HG02571 (cell line): Measurements from ENCODE around the gene CATSPERD.
"Not testable (repeated sequence)": the region's sequence is repeated elsewhere in the genome, so short reads cannot be mapped to it uniquely, and the experiment has no call there.

Experiments
- ATAC-seq: cut with Tn5 transposase; IDR thresholded peaks from one replicate; pipeline ENCODE4 v1.9.1; 2021; ENCODE audit warnings: mild to moderate bottlenecking, moderate library complexity; ENCODE audit not compliant: unreplicated experiment

Gene CATSPERD

DNA sequence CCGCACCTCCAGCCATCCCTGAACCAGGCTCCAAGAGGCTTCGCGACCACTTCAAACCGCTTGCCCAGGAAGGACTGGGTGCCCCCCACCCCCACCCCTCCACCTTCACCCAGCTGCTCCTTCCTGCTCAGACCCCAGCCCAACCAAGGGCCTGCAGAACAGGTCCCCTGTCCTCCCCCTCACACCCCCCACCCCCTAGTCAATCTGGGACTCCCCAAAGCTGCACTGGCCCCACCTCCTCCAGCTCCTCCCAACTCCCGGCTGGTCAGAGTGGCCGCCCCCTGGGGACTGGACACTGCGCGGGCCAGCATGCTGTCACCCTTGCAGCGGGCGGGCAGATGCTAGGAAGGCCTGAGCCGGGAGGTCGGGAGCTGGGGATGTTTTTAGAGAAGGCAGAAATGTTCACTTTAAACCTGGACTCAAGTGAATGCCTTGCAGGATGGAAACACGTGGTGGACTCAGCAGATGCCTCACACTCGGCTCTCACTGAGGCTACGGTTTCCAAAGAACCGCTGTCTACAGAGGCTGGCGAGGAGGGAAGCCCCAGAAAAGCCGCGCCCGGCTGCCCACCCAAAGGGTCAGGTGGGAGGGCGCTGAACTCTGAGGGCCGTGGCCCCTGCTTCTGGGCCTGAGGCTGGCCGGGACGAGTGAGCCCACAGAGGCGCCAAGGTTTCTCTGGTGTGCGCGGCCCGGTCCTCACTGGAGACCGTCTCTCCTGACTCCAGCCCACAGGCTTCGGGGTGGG lies 22.4 kb upstream of the CATSPERD start:
- no peak for ATAC-seq

DNA sequence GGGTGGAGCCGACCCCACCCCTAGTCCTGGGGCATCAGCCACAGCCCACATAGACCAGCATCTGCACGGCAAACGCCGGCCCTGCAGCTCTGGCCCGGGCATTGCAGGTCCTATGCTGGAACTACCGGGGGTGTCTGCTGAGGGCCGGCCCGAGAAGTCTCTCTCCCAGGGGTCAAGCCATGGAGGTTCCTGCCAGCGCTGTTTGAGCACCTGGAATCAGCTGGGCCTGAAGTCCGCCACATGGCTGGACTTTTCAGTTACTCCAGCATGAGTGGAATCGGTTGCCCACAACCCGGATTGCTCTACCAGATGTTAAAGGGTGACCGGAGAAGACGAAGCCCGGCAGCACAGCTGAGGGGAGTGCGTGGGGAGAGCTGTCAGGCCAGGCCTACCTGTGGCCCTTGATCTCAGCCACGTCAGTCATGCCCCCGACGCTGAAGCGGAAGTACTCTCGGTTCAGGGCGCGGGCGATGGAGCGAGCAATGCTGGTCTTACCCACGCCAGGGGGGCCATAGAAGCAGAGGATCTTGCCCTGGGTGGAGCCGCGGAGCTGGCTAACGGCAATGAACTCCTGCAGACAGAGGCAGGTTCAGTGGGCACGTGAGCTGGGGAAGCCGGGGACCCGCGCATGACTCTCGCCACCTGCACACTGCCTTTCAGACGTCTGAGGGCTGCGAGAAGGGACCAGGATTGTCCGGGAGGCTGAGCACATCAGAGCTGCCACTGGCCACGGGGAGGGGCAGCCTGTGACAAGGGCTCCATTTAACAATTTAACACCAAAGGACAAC lies 21.6 kb upstream of the CATSPERD start:
- no peak for ATAC-seq

GRCh38 chr19:5700455-5701092 lies 19.9 kb upstream of the CATSPERD start:
- ATAC-seq = no peak

- ATAC-seq = not testable (repeated sequence)
Measured at GRCh38 chr19:5702053-5702410, 18.4 kb upstream of the CATSPERD start.

DNA sequence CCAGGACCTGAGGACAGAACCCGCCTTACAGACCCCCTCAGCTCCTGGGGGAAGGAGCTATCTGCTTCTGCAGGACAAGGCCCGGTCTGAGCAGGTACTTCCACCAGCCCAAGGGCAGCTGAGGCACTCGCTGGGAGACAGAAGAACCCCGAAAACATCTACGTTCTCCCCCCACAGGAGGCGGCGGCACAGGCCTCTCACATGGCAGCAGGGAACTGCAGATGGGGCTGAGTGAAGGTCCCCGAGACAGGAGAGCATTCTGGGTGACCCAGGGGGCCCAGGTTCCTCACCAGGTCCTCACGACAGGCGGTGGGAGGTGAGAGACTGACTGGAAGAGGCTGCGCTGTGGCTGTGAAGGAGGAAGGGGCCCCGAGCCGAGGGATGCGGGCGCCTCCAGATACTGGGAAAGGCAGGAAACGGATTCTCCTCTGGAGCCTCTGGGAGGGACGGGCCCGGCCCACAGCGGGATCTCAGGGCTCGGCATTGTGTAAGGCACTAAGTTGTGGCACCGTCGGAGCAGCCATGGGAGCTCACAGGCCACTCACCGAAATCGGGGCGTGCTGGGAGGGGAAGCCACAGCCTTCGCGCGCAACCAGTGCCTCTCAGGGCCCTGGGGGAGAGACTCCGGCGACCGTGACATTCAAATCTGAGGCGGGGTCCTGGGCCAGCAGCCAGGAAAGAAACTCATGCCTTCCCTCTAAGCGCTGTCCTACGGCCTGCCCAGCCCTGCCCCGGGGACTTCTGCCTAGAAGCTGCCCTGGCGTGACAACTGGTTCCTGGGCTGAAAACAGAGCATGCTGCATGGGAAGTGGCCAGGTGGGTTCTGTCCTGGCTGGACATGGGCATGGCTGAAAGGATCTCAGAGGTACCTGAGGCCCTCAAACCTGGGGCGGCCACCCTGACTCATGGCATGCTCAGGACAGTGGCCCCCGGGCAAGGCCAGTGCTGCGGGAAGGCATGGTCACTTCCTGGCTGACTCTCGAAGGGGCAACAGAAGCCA lies 16.3 kb upstream of the CATSPERD start:
- ATAC-seq = no peak

DNA sequence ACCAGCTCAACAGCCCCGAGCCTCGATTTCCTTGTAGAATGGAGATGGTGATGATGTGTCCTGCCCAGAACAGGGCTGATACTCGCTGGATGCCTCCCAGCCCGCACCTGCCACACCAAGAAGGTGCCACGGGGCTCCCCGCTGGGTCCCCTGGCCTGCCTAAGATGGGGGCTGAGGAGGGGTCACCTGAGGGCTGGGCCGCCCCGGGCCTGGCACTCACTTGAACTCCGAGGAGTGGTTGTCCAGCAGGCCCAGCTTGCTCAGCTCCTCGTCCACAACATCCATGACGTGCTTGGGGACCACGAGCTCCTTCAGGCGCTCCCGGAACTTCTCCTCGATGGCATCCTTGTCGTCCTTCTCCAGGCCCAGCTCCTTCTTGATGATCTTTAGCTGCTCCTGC lies 14.9 kb upstream of the CATSPERD start:
- no peak for ATAC-seq

- no peak for ATAC-seq
Measured at GRCh38 chr19:5706876-5707573, 13.4 kb upstream of the CATSPERD start.

GRCh38 chr19:5707576-5708575 lies 12.6 kb upstream of the CATSPERD start:
- no peak for ATAC-seq

- ATAC-seq = no peak
Measured at GRCh38 chr19:5711025-5711424, 9.4 kb upstream of the CATSPERD start.

DNA sequence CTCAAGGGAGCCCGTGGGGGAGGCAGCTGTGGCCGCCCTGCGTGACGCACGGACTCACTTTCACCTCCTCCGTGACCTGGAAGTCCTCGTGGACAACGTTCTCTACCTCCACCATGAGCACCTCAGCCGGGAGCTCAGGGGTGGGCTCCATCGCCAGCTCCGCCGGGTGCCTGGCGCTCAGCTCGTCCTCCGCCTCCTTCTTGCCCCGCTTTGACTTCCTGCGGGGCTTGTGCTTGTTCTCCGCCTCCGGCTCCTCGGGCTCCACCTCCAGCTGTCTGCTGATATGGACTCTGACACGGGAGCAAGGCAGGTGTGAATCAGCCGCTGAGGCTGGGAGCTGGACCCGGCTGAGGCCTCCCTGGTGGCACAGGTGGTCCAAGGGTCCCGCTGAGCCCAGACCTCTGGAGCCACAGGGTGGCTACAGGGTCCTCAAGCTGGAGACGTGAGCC lies 8.7 kb upstream of the CATSPERD start:
- no peak for ATAC-seq

GRCh38 chr19:5713228-5713627 lies 7.2 kb upstream of the CATSPERD start:
- no peak for ATAC-seq

- ATAC-seq = no peak
Measured at GRCh38 chr19:5714816-5715215, 5.6 kb upstream of the CATSPERD start.

- ATAC-seq = no peak
Measured at GRCh38 chr19:5717215-5717935, 3.1 kb upstream of the CATSPERD start.

DNA sequence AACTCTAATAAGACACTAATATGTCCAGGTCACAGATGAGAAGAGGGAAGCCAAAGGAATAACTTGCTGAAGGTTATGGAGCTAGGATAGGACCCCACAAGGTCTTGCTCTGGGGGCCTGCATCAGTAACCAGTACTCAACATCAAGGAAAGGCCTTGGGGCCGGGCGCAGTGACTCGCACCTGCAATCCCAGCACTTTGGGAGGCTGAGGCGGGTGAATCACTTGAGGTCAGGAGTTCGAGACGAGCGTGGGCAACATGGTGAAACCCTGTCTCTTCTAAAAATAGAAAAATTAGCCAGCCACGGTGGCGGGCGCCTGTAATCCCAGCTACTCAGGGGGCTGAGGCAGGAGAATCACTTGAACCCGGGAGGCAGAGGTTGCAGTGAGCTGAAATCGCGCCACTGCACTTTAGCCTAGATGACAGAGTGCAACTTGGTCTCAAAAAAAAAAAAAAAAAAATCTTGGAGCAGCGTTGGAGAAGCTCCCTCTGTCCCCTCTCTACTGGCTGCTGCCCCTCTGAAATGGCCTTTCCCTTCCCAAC lies 2.3 kb upstream of the CATSPERD start:
- ATAC-seq = no peak

DNA sequence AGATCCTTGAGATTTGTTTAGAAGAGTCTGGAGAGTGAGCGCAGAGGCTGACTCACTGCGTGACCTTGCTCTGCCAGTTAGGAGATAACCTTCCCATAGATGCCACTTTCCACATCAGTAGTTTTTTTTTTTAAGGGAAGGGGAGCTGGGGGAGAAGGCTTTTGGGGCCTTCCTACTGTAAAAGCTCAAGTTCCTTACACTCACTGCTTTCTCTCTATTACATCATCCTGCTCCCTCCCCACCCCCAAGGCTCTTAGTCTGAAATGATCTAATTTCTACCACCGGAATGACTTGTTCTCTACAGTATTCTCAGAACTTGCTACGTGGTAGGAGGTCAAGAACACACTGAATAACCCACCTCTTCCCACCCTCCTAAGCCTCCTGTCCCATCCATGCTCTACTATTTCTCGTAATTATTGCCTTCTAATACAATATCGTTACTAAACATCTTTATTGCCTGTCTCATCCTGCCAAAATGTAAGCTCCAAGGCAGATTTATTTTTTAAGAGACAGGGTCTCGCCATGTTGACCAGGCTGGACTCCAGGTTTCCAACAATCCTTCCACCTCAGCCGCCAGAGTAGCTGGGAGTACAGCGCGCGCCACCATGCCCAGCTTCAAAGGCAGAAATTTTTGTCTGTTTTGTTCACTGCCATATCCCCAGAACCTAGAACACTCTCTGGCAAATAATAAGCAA lies 1.7 kb upstream of the CATSPERD start:
- ATAC-seq = no peak

DNA sequence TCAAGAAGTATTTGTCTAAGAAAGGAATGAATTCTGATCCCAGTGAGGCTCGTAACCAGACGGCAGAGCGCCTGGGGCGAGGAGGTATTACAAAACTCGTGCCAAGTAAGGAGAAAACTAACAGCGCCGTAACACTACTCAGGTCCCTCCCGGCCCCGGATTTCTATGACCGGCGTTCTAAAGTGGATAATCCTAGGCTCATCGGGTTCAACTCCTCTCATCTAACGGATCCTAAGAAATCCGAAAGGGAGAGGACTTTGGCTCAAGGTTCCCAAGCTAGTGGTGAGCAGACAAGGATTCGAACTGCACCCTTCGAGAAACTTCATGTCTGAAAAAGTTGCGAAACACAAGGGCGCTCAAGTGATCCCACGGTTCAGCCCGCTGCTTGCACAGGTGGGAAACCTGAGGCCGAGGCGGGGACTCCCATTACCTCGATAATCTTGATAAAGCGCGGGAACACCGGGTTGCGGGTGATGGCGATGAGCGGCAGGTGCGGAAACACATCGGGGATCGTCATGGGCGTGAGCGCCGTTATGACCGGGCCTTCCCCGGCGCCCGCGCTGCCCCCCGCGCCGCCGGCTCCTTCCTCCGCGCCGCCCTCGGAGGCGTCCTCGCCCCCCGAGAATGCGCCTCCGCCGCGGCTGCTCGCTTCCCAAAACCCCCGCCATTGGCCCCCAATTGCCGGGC lies 1.0 kb upstream of the CATSPERD start:
- peak; percentile 6 for ATAC-seq
